K562 (cell line): ENCODE measurements around the gene TMEM107. TPM values are rescaled to one million over a fixed set of nuclear protein-coding genes. Genes with fewer than 3 reads are reported as not detected.

Experiments used
- ATAC-seq: fragments of 200-7000 bp; cut with Tn5 transposase; 3 replicates; pipeline ENCODE4 v1.9.1; 2020; ENCODE audit warnings: moderate library complexity
- BruUV-seq: library from RNA; stranded (reverse); fragments of 400-500 nt; replicated peaks from 2 replicates; lab custom pipeline; 2021; lab: Mats Ljungman, UMichigan
- CTCF ChIA-PET: fragments of 300-600 bp; formaldehyde crosslinking; extraction: SDS; loops from one replicate; lab custom pipeline; 2021; ENCODE audit warnings: low intra/inter-chr PET ratio; lab: Yijun Ruan, JAX
- POLR2A ChIA-PET: fragments of 300-600, 350-650 bp; sonication (Branson Sonifier 250); formaldehyde crosslinking; extraction: SDS; loops from one replicate; lab custom pipeline; 2021; ENCODE audit warnings: antibody characterized with exemption, inconsistent platforms; lab: Yijun Ruan, JAX
- DNase-seq, 4 experiments: peaks; one replicate each; pipeline versions ENCODE4 v3.0.0 to v3.0.0-alpha.2; 2011 to 2018; ENCODE audit warnings: low spot score in 3 of 4, mixed read lengths in 3 of 4; ENCODE audit errors: extremely low read depth in 1 of 4
- FAIRE-seq: peaks from 2 replicates; lab custom pipeline; 2011; peaks lifted over from hg19 to GRCh38; lab: Jason Lieb, UNC
- H2AFZ ChIP-seq: 2 replicates; pipeline ENCODE4 v1.6.0; 2011; ENCODE audit warnings: low read depth, low read length, control low read depth, inconsistent platforms
- H3K27ac ChIP-seq: fragments of 200-600 bp; 3 replicates; pipeline ENCODE4 v1.8.0; 2011; ENCODE audit warnings: low read depth, mild to moderate bottlenecking, control low read depth, inconsistent platforms, low read length, moderate library complexity, mixed read lengths; ENCODE audit errors: extremely low read depth
- H3K27me3 ChIP-seq, 2 experiments: fragments of 300-600 bp in 1 of 2; 2 replicates in 1 of 2; 3 replicates in 1 of 2; pipeline versions ENCODE4 v1.6.0 to v1.8.0; 2011; ENCODE audit warnings: inconsistent platforms in 2 of 2, low read length in 2 of 2, mild to moderate bottlenecking in 1 of 2, mixed read lengths in 1 of 2, moderate library complexity in 1 of 2; ENCODE audit not compliant: control insufficient read depth in 2 of 2, insufficient read depth in 2 of 2
- H3K36me3 ChIP-seq: fragments of 300-600 bp; 3 replicates; pipeline ENCODE4 v1.8.0; 2011; ENCODE audit warnings: mild to moderate bottlenecking, low read length, inconsistent platforms; ENCODE audit not compliant: control insufficient read depth, insufficient read depth
- H3K4me1 ChIP-seq, 2 experiments: fragments of 200-600 bp in 1 of 2; replicated peaks in 1 of 2; 2 replicates in 1 of 2; 3 replicates in 1 of 2; pipeline versions ENCODE4 v1.5.1 to v1.8.0; 2011; ENCODE audit warnings: inconsistent platforms in 2 of 2, low read length in 2 of 2, mild to moderate bottlenecking in 1 of 2, mixed read lengths in 1 of 2, moderate library complexity in 1 of 2; ENCODE audit not compliant: control insufficient read depth in 2 of 2, insufficient read depth in 2 of 2
- H3K4me2 ChIP-seq: 2 replicates; pipeline ENCODE4 v1.6.1; 2011; ENCODE audit warnings: low read length, control low read depth, inconsistent platforms, mixed read lengths; ENCODE audit not compliant: insufficient read depth
- H3K4me3 ChIP-seq: fragments of 200-600 bp; sonication (generic), shearing (Covaris generic); 2 replicates; pipeline ENCODE4 v1.5.1; 2016; ENCODE audit warnings: control low read depth, inconsistent platforms
- H3K79me2 ChIP-seq: fragments of 200-600 bp; 3 replicates; pipeline ENCODE4 v1.8.0; 2011; ENCODE audit warnings: low read length, inconsistent platforms; ENCODE audit not compliant: control insufficient read depth, insufficient read depth
- H3K9ac ChIP-seq, 2 experiments: 2 replicates each; pipeline versions ENCODE4 v1.6.0 to v1.6.1; 2011; ENCODE audit warnings: low read depth in 2 of 2, low read length in 2 of 2, control low read depth in 1 of 2, inconsistent platforms in 1 of 2, mild to moderate bottlenecking in 1 of 2, mixed read lengths in 1 of 2; ENCODE audit not compliant: insufficient read depth in 1 of 2
- H3K9me1 ChIP-seq: one replicate; pipeline ENCODE4 v1.6.0; 2011; ENCODE audit warnings: inconsistent platforms, mild to moderate bottlenecking, low read length, moderate library complexity; ENCODE audit not compliant: control insufficient read depth, insufficient read depth
- H3K9me3 ChIP-seq: replicated peaks from 2 replicates; pipeline ENCODE4 v1.5.1; 2011; ENCODE audit warnings: low read depth, low read length, inconsistent platforms; ENCODE audit not compliant: control insufficient read depth, insufficient read depth
- H4K20me1 ChIP-seq: replicated peaks from 2 replicates; pipeline ENCODE4 v1.6.1; 2011; ENCODE audit warnings: low read length, inconsistent platforms, mixed read lengths; ENCODE audit not compliant: control insufficient read depth, insufficient read depth
- ASH1L ChIP-seq: fragments of 450-650 bp; IDR thresholded peaks from 2 replicates; pipeline ENCODE4 v1.6.1; 2018; ENCODE audit warnings: borderline replicate concordance, mild to moderate bottlenecking, low read depth; ENCODE audit not compliant: partially characterized antibody
- BCL6 ChIP-seq: fragments of 250-450 bp; sonication (Bioruptor Pico); IDR thresholded peaks from 2 replicates; pipeline ENCODE4 v1.4.0; 2020
- ESRRA ChIP-seq: fragments of 450-650 bp; IDR thresholded peaks from 2 replicates; pipeline ENCODE4 v1.6.1; 2014; ENCODE audit warnings: low read depth, mild to moderate bottlenecking, moderate library complexity, borderline replicate concordance
- ESRRB ChIP-seq: fragments of 250-450 bp; sonication (Bioruptor Pico); IDR thresholded peaks from 2 replicates; pipeline ENCODE4 v1.5.0; 2020; ENCODE audit warnings: mild to moderate bottlenecking, moderate library complexity, borderline replicate concordance
- MED1 ChIP-seq: sonication (generic); formaldehyde crosslinking; IDR thresholded peaks from 2 replicates; pipeline ENCODE4 v1.8.1; 2023; ENCODE audit warnings: missing genetic modification reagents, borderline replicate concordance
- TAL1 ChIP-seq: fragments of 450-650 bp; IDR thresholded peaks from 2 replicates; pipeline ENCODE4 v1.6.1; 2016; ENCODE audit warnings: mild to moderate bottlenecking
- TCF7 ChIP-seq: sonication (generic); IDR thresholded peaks from 2 replicates; pipeline ENCODE4 v1.6.1; 2016; ENCODE audit warnings: antibody characterized with exemption, borderline replicate concordance
- ZBTB26 ChIP-seq: fragments of 450-650 bp; formaldehyde crosslinking; IDR thresholded peaks from 2 replicates; pipeline ENCODE4 v1.4.0; 2022; ENCODE audit warnings: missing genetic modification characterization
- ZNF121 ChIP-seq: sonication (generic); formaldehyde crosslinking; conservative IDR thresholded peaks from 2 replicates; pipeline ENCODE4 v1.8.0; 2022; ENCODE audit warnings: missing genetic modification reagents
- ZNF184 ChIP-seq: sonication (generic); formaldehyde crosslinking; IDR thresholded peaks from 2 replicates; pipeline ENCODE4 v1.5.0; 2020; ENCODE audit warnings: missing genetic modification reagents
- WGBS: fragments of 100-300 bp; shearing (Covaris generic); methylation state at CpG from one replicate; pipeline ENCODE4 v1.1.6; 2016; ENCODE audit warnings: low coverage, mixed read lengths; ENCODE audit not compliant: insufficient coverage; ENCODE audit errors: missing lambda C conversion rate; 5-methylcytosine and 5-hydroxymethylcytosine counted together
- in situ Hi-C: fragments of 300-500 bp; cut with MboI; formaldehyde crosslinking; loops from 4 replicates; pipeline ENCODE4 v1.15.0; 2018; ENCODE audit warnings: inconsistent platforms, mixed read lengths
- intact Hi-C: fragments of 100-400 bp; cut with micrococcal nuclease; formaldehyde crosslinking; loops from 2 replicates; pipeline ENCODE4 v1.14.2; 2022
- polyA plus RNA-seq, 8 experiments: library from polyadenylated mRNA; depleted of rRNA in 4 of 8; stranded (reverse) in 5 of 8; unstranded in 3 of 8; fragments of >200 nt; fragmentation: Nextera tagmentation in 2 of 8; fragmentation: Illumina TruSeq in 1 of 8; extraction: Ambion mirVana in 2 of 8; extraction: Trizol in 1 of 8; gene quantifications; 2 replicates each; pipeline versions ENCODE4 v1.2.1 to v1.2.3, GENCODE V29; 2011 to 2014; ENCODE audit warnings: inconsistent platforms in 1 of 8, missing spikeins in 1 of 8
- total RNA-seq, 7 experiments: library from RNA; depleted of rRNA in 6 of 7; stranded (reverse); fragments of >200 nt in 6 of 7; fragmentation: Illumina TruSeq in 2 of 7; extraction: Trizol in 2 of 7; gene quantifications; 2 replicates each; pipeline versions ENCODE4 v1.2.1 to v1.2.3, GENCODE V29; 2011 to 2021; ENCODE audit warnings: low replicate concordance in 1 of 7

TMEM107 gene
- total and polyA plus RNA-seq, 9 of the 15 experiments (the other 6 are each of a cell fraction or from before 2014, with no cell fraction given): 7.1 to 26.2 (median 16.9) TPM

GRCh38 chr17:8133399-8133798 is 42.8 kb downstream of the TMEM107 start (continued):
- no peak for TF ChIP-seq ASH1L
- TF ChIP-seq ZBTB26 (CRISPR knock-in tag): no peak
- TF ChIP-seq ESRRA: no peak
- no peak for TF ChIP-seq TAL1
- no peak for TF ChIP-seq MED1 (CRISPR knock-in tag)
- no peak for TF ChIP-seq TCF7
- no peak for TF ChIP-seq ESRRB (CRISPR knock-in tag)
- no peak for TF ChIP-seq ZNF184

- Histone ChIP-seq H3K9me1 (no peaks in the 10 kb centered on the region), H3K36me3 (no peaks in the 10 kb centered on the region), H3K27me3 (no peaks in the 10 kb centered on the region), H3K4me1 (peaks cover 3 to 15% of the 10 kb centered on the region in 2 experiments; a peak in 3 of 5 replicates), H2AFZ (no peak overlapping the region), H3K9me3 (no peaks in the 10 kb centered on the region), H4K20me1 (no peaks in the 10 kb centered on the region), H3K9ac (no peak overlapping the region), H3K4me2 (no peak overlapping the region), H3K79me2 (no peaks in the 10 kb centered on the region)
- intact Hi-C loops (no loop called here), in situ Hi-C loops (no loop called here)
- no peak for FAIRE-seq
- WGBS: 15% methylated on average over 2 of the region's 3 CpGs
- POLR2A ChIA-PET: interaction anchor here (0.6 to 1.5 kb wide), 4 partner anchors 25 to 251 kb away, joined by 3 to 5 read pairs (median 4); partner anchors contain the start of gene BORCS6
- DNase-seq: no peak
- no peak for ATAC-seq
- CTCF ChIA-PET: no interaction called here
- TF ChIP-seq BCL6 (no peak), ZNF121 (CRISPR knock-in tag) (peak; percentile 72)
- TF ChIP-seq, all 486 proteins: peak for 1
- Histone ChIP-seq H3K4me3 (no peak overlapping the region), H3K27ac (no peak overlapping the region)
- BruUV-seq: no TSS peak
These were observed 44.2 kb downstream of the TMEM107 start for GRCh38 chr17:8131844-8132441.
